ENCODE results near the gene MRPL34. TPM values are rescaled to one million over a fixed set of nuclear protein-coding genes. Genes with fewer than 3 reads are reported as not detected.

MRPL34 gene
- total and polyA plus RNA-seq, 2 donors (not counting 1 experiment from before 2014, with no cell fraction given): 27.5 to 44.8 TPM

DNA sequence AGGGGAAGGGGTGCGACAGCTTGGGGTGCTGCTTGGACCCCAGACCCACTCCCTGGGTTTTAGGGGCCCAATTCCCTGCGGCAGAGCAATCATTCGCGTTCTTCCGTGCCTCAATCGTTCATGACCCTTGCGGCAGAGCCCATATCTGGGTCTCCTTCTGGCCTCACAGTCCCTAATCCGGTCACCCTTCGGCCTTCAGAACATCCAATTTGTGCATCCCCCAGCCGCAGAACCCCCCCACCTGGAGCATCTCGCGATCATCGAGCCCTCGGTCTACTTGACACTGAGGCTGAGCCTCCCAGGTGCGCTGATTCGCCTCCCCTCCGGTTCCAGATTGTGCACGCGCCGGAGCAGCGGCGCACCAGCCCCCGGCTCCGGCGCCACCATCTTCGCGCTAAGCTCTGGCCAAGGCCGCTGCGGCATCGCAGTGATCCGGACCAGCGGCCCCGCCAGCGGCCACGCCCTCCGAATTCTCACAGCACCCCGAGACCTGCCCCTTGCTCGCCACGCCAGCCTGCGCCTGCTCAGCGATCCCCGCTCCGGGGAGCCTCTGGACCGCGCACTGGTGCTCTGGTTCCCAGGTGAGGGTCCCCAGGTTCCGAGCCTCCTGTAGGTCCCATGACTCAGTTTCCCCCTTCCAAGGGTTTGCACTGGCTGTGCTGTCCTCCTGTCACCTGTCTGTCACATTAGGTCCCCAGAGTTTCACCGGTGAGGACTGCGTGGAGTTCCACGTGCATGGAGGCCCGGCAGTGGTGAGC is 32.2 kb downstream of the MRPL34 start:
- no peak for DNase-seq (ENCODE audit: low read depth in 2 of 2)
- peak overlapping the region; percentile 82 for H3K4me2 ChIP-seq (ENCODE audit: extremely low read depth, insufficient read depth, low read length)
- H4K20me1 ChIP-seq (ENCODE audit: control insufficient read depth, extremely low read depth, insufficient read depth, low read length): no peaks in the 10 kb centered on the region
- H3K79me2 ChIP-seq (ENCODE audit: control insufficient read depth, insufficient read depth, low read length): no peaks in the 10 kb centered on the region
- peak overlapping the region; percentile 77 for H2AFZ ChIP-seq (ENCODE audit: low read length)
- peak overlapping the region; percentile 77 to 98 (median 88) for H3K4me3 ChIP-seq (replicated peaks in 1 of 4; ENCODE audit: control extremely low read depth in 1 of 4, insufficient read depth in 1 of 4, low read depth in 3 of 4, low read length in 4 of 4)
- no peaks in the 10 kb centered on the region for H3K9me3 ChIP-seq (ENCODE audit: control insufficient read depth, insufficient read depth, low read depth, low read length)
- H3K36me3 ChIP-seq (ENCODE audit: control insufficient read depth, insufficient read depth, low read length): peaks cover 3% of the 10 kb centered on the region
- peaks cover 3% of the 10 kb centered on the region for H3K4me1 ChIP-seq (ENCODE audit: control insufficient read depth, extremely low read depth, insufficient read depth, low read length)
- peak overlapping the region; percentile 54 for H3K9ac ChIP-seq (ENCODE audit: insufficient read depth, low read length)
- TF ChIP-seq EZH2 (IDR thresholded peaks at IDR 0.05; ENCODE audit: low read length, missing control alignments): no peak
- TF ChIP-seq, protein P1, sequence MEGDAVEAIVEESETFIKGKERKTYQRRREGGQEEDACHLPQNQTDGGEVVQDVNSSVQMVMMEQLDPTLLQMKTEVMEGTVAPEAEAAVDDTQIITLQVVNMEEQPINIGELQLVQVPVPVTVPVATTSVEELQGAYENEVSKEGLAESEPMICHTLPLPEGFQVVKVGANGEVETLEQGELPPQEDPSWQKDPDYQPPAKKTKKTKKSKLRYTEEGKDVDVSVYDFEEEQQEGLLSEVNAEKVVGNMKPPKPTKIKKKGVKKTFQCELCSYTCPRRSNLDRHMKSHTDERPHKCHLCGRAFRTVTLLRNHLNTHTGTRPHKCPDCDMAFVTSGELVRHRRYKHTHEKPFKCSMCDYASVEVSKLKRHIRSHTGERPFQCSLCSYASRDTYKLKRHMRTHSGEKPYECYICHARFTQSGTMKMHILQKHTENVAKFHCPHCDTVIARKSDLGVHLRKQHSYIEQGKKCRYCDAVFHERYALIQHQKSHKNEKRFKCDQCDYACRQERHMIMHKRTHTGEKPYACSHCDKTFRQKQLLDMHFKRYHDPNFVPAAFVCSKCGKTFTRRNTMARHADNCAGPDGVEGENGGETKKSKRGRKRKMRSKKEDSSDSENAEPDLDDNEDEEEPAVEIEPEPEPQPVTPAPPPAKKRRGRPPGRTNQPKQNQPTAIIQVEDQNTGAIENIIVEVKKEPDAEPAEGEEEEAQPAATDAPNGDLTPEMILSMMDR (conservative IDR thresholded peaks at IDR 0.05 in 1 of 2, IDR thresholded peaks at IDR 0.05 in 1 of 2; ENCODE audit: low read depth in 1 of 2, low read length in 2 of 2): no peak
- no peaks in the 10 kb centered on the region for H3K27me3 ChIP-seq (ENCODE audit: control insufficient read depth, insufficient read depth, low read length)
- peak overlapping the region; percentile 29 for H3K27ac ChIP-seq (ENCODE audit: insufficient read depth, low read length)

DNA sequence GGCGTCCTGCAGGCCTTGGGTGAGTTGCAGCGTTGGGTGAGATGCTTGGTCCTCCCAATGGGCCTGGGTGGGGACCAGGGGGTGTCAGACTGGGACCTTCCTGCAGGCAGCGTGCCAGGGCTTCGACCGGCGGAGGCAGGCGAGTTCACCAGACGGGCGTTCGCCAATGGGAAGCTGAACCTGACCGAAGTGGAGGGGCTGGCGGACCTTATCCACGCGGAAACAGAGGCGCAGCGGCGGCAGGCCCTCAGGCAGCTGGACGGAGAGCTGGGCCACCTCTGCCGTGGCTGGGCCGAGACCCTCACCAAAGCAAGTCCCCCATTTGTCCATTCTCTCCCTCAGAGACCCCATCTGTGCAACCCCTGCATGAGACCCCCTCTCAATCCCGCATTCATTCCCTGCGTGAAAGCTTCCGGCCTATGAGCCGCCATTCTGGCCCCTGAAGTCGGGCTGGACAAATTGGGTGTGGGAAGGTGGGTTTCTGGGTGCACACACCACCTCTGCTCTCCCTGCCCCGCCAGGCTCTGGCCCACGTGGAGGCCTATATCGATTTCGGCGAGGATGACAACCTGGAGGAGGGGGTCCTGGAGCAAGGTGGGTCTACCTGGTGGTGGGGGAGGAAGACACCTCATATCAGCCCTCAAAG is 32.9 kb downstream of the MRPL34 start:
- no peak overlapping the region for H3K27ac ChIP-seq (ENCODE audit: insufficient read depth, low read length)
- peak overlapping the region; percentile 82 for H3K4me2 ChIP-seq (ENCODE audit: extremely low read depth, insufficient read depth, low read length)
- H3K36me3 ChIP-seq (ENCODE audit: control insufficient read depth, insufficient read depth, low read length): peaks cover 3% of the 10 kb centered on the region
- TF ChIP-seq, protein P1 (conservative IDR thresholded peaks at IDR 0.05 in 1 of 2, IDR thresholded peaks at IDR 0.05 in 1 of 2; ENCODE audit: low read depth in 1 of 2, low read length in 2 of 2): no peak
- TF ChIP-seq EZH2 (IDR thresholded peaks at IDR 0.05; ENCODE audit: low read length, missing control alignments): no peak
- H2AFZ ChIP-seq (ENCODE audit: low read length): no peak overlapping the region
- H3K9me3 ChIP-seq (ENCODE audit: control insufficient read depth, insufficient read depth, low read depth, low read length): no peaks in the 10 kb centered on the region
- peaks cover 3% of the 10 kb centered on the region for H3K4me1 ChIP-seq (ENCODE audit: control insufficient read depth, extremely low read depth, insufficient read depth, low read length)
- H3K4me3 ChIP-seq (replicated peaks in 1 of 4; ENCODE audit: control extremely low read depth in 1 of 4, insufficient read depth in 1 of 4, low read depth in 3 of 4, low read length in 4 of 4): peak overlapping the region; percentile 77 to 98 (median 88)
- peak overlapping the region; percentile 54 for H3K9ac ChIP-seq (ENCODE audit: insufficient read depth, low read length)
- H4K20me1 ChIP-seq (ENCODE audit: control insufficient read depth, extremely low read depth, insufficient read depth, low read length): no peaks in the 10 kb centered on the region
- no peak for DNase-seq (ENCODE audit: low read depth in 2 of 2)
- H3K79me2 ChIP-seq (ENCODE audit: control insufficient read depth, insufficient read depth, low read length): no peaks in the 10 kb centered on the region
- no peaks in the 10 kb centered on the region for H3K27me3 ChIP-seq (ENCODE audit: control insufficient read depth, insufficient read depth, low read length)

DNA sequence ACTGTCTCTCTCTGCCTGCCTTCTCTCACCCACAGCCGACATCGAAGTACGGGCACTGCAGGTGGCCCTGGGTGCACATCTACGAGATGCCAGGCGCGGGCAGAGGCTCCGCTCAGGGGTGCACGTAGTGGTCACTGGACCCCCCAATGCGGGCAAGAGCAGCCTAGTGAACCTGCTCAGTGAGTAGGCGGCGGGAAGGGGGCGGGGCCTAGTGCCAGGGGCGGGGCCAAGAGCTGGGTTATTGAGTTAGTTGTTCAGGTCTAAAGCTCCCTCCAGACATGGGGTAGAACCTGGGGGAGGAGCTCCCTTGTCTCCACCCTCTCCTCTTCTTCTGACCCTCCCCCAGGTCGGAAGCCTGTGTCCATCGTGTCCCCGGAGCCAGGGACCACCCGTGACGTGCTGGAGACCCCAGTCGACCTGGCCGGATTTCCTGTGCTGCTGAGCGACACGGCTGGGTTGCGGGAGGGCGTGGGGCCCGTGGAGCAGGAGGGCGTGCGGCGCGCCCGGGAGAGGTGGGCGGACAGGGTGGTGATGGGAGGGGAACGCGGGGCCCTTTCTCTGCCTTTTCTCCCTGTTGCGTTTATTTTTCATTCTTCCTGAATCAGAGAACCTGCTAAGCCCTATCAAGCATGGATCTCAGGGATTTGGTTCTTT is 33.5 kb downstream of the MRPL34 start:
- H3K27ac ChIP-seq (ENCODE audit: insufficient read depth, low read length): no peak overlapping the region
- H3K36me3 ChIP-seq (ENCODE audit: control insufficient read depth, insufficient read depth, low read length): peaks cover 3% of the 10 kb centered on the region
- no peak overlapping the region for H3K9ac ChIP-seq (ENCODE audit: insufficient read depth, low read length)
- no peaks in the 10 kb centered on the region for H3K79me2 ChIP-seq (ENCODE audit: control insufficient read depth, insufficient read depth, low read length)
- no peak overlapping the region for H3K4me2 ChIP-seq (ENCODE audit: extremely low read depth, insufficient read depth, low read length)
- H4K20me1 ChIP-seq (ENCODE audit: control insufficient read depth, extremely low read depth, insufficient read depth, low read length): no peaks in the 10 kb centered on the region
- H3K27me3 ChIP-seq (ENCODE audit: control insufficient read depth, insufficient read depth, low read length): no peaks in the 10 kb centered on the region
- no peaks in the 10 kb centered on the region for H3K9me3 ChIP-seq (ENCODE audit: control insufficient read depth, insufficient read depth, low read depth, low read length)
- H2AFZ ChIP-seq (ENCODE audit: low read length): no peak overlapping the region
- peaks cover 3% of the 10 kb centered on the region for H3K4me1 ChIP-seq (ENCODE audit: control insufficient read depth, extremely low read depth, insufficient read depth, low read length)
- TF ChIP-seq EZH2 (IDR thresholded peaks at IDR 0.05; ENCODE audit: low read length, missing control alignments): no peak
- TF ChIP-seq, protein P1 (conservative IDR thresholded peaks at IDR 0.05 in 1 of 2, IDR thresholded peaks at IDR 0.05 in 1 of 2; ENCODE audit: low read depth in 1 of 2, low read length in 2 of 2): no peak
- DNase-seq (ENCODE audit: low read depth in 2 of 2): no peak
- no peak overlapping the region for H3K4me3 ChIP-seq (replicated peaks in 1 of 4; ENCODE audit: control extremely low read depth in 1 of 4, insufficient read depth in 1 of 4, low read depth in 3 of 4, low read length in 4 of 4)
